Mucosa of descending colon (tissue), 3 donors: ENCODE data around the gene ZKSCAN8. TPM values are rescaled to one million over a fixed set of nuclear protein-coding genes. Genes with fewer than 3 reads are reported as not detected.
"Not testable (repeated sequence)": the region's sequence is repeated elsewhere in the genome, so short reads cannot be mapped to it uniquely, and the experiment has no call there.

Experiments
- ATAC-seq: fragments of 200-7000 bp; cut with Tn5 transposase; one replicate; pipeline ENCODE4 v1.9.1; 2020; ENCODE audit warnings: mild to moderate bottlenecking, moderate library complexity
- DNase-seq, 3 donors: peaks; one replicate each; pipeline ENCODE4 v3.0.0-alpha.2; 2020
- H3K36me3 ChIP-seq: fragments of 200-600 bp; one replicate; pipeline ENCODE4 v1.8.0; 2021; ENCODE audit warnings: low read depth, mild to moderate bottlenecking
- H3K4me1 ChIP-seq: fragments of 200-600 bp; one replicate; pipeline ENCODE4 v1.8.0; 2021; ENCODE audit warnings: low read depth, mild to moderate bottlenecking
- H3K4me3 ChIP-seq: fragments of 200-600 bp; one replicate; pipeline ENCODE4 v1.8.0; 2021; ENCODE audit warnings: mild to moderate bottlenecking
- H3K9me3 ChIP-seq: fragments of 200-600 bp; one replicate; pipeline ENCODE4 v1.8.0; 2021; ENCODE audit warnings: mild to moderate bottlenecking
- intact Hi-C, 2 donors: fragments of 100-400 bp; cut with DNase I in 1 of 2; cut with micrococcal nuclease in 1 of 2; formaldehyde crosslinking; loops; one replicate each; pipeline versions ENCODE4 v1.11.0 to v1.11.1; 2022; cut with DNase I, micrococcal nuclease
- total RNA-seq, 3 donors: library from RNA; stranded (reverse); fragmentation: NEBNext Ultra II Directional in 2 of 3; extraction: Animal tissue kit (Norgen Biotek cat#: 25700) in 2 of 3; gene quantifications; one replicate each; pipeline versions ENCODE4 v1.2.1 to v1.2.4, GENCODE V29; 2021 to 2023
- TF ChIP-seq, protein P1 (sequence below): fragments of 200-600 bp; IDR thresholded peaks from one replicate; pipeline ENCODE4 v1.8.0; 2022; ENCODE audit warnings: antibody characterized with exemption, mild to moderate bottlenecking
- donor health status: DM: no; HTN: no; CAD: no; lungs with moderate emphysema.
- donor health status: DM: no; HTN: no; CAD: no.
- donor health status: DM: no; HTN: yes; CAD: no.

The ZKSCAN8 gene
- total RNA-seq, 3 donors from 2014 or later = 11.6 to 26.7 (median 16.6) TPM

DNA sequence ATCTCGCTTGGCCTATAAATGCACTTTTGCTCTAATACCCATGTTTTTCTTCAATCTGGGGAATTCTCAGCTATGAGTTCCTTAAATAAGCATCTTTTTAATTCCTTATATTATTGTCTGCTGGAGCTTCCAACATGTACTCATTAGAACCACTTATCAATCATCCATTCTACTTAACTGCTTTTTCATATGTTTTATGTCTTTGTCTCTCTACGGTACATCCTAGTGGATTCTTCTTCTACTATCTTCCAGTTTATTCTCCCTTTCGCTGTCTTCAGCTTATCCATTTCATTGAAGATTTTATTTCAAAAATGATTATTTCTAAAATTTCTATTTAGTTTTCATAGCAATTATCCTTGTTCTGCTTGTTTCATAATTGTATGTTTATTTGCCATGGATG lies 29.7 kb upstream of the ZKSCAN8 start:
- no peak for ATAC-seq
- TF ChIP-seq, protein P1, sequence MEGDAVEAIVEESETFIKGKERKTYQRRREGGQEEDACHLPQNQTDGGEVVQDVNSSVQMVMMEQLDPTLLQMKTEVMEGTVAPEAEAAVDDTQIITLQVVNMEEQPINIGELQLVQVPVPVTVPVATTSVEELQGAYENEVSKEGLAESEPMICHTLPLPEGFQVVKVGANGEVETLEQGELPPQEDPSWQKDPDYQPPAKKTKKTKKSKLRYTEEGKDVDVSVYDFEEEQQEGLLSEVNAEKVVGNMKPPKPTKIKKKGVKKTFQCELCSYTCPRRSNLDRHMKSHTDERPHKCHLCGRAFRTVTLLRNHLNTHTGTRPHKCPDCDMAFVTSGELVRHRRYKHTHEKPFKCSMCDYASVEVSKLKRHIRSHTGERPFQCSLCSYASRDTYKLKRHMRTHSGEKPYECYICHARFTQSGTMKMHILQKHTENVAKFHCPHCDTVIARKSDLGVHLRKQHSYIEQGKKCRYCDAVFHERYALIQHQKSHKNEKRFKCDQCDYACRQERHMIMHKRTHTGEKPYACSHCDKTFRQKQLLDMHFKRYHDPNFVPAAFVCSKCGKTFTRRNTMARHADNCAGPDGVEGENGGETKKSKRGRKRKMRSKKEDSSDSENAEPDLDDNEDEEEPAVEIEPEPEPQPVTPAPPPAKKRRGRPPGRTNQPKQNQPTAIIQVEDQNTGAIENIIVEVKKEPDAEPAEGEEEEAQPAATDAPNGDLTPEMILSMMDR = no peak
- no peaks in the 10 kb centered on the region for H3K9me3 ChIP-seq
- no peak for DNase-seq
- H3K36me3 ChIP-seq = no peaks in the 10 kb centered on the region
- intact Hi-C loops = no loop called here
- no peak overlapping the region for H3K4me3 ChIP-seq
- no peaks in the 10 kb centered on the region for H3K4me1 ChIP-seq

- H3K36me3 ChIP-seq = no peaks in the 10 kb centered on the region
- ATAC-seq = no peak
These were observed 25.9 kb upstream of the ZKSCAN8 start for GRCh38 chr6:28115799-28116198.

DNA sequence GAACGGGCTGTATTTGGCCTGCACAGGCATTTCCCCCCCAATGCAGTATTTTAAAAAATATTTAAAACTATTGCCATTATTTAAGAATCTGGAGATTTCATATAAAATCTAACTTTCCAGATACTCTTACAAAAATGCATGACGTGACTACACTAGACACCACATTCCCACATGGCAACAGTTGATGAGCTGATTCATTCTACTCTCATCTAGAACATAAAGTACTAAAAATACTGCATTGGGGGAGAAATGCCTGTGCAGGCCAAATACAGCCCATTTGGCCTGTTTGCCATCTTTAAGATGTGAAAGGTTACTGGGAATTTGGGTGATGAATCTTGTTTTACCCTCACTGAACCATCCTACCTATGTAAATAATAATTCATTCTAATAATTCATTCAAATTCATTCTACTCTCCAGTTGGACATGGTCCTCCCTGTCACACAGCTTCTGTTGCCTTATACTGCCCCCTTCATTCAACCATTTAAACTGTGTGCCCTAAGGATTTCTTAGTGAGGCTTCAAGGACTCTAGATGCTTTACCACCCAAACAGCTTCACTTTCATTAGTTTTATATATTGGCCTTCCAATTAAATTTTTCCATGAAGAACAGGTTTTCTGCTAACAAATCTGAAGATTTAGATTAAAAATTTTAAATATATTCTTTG lies 24.2 kb upstream of the ZKSCAN8 start:
- no peaks in the 10 kb centered on the region for H3K4me1 ChIP-seq
- TF ChIP-seq, protein P1 = no peak
- H3K36me3 ChIP-seq = no peaks in the 10 kb centered on the region
- no peak for DNase-seq
- no peak for ATAC-seq
- intact Hi-C loops = no loop called here
- no peak overlapping the region for H3K4me3 ChIP-seq
- H3K9me3 ChIP-seq = no peaks in the 10 kb centered on the region

More at GRCh38 chr6:28115799-28116198, 25.9 kb upstream of the ZKSCAN8 start:
- TF ChIP-seq, protein P1 = no peak
- intact Hi-C loops = no loop called here
- Histone ChIP-seq H3K4me1 (no peaks in the 10 kb centered on the region), H3K4me3 (no peak overlapping the region), H3K9me3 (no peaks in the 10 kb centered on the region)
- DNase-seq = no peak

DNA sequence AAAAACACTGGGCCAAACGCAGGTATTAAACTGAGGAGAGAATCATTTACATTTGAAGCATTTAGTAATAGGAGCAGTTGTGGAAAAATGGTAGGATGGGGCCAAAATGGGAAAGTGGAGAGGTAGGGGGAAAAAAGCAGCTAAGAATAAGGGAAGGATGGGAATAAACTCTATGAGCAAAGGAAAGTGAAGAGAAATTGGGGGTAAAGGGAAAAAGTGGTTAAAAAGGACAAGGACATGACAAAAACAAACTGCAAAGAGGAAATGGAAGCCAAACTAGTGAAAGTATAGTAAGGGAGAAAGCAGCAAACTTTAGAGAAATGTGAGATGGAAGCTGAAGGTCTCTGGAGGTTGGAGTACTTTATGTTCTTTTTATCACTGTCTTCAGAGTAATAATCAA lies 23.5 kb upstream of the ZKSCAN8 start:
- intact Hi-C loops = no loop called here
- H3K9me3 ChIP-seq = no peaks in the 10 kb centered on the region
- no peaks in the 10 kb centered on the region for H3K4me1 ChIP-seq
- ATAC-seq = no peak
- DNase-seq = no peak
- H3K36me3 ChIP-seq = no peaks in the 10 kb centered on the region
- H3K4me3 ChIP-seq = no peak overlapping the region
- TF ChIP-seq, protein P1 = no peak

DNA sequence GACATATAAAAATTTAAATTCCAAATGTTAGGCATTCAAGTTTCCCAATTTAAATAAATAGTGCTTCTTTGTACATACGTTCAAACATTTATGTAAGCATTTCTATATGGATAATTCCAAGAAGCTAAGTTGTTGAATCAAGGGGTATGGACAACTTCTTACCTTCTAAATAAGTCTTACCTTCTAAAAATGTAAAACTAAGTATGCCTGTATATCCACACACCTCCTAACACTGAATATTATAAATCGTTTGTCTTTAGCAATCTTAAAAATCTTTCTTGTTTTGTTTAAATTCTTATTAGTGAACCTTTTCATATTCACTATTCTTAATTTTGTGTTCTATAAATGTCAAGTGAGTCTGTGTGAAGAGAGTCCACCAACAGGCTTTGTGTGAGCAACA lies 19.8 kb upstream of the ZKSCAN8 start:
- Histone ChIP-seq H3K36me3 (no peaks in the 10 kb centered on the region), H3K4me3 (no peak overlapping the region), H3K4me1 (peaks cover 3% of the 10 kb centered on the region), H3K9me3 (no peaks in the 10 kb centered on the region)
- intact Hi-C loops = no loop called here
- DNase-seq (no peak), ATAC-seq (no peak)
- TF ChIP-seq, protein P1 = no peak

GRCh38 chr6:28122283-28122682 lies 19.4 kb upstream of the ZKSCAN8 start:
- ATAC-seq, H3K9me3 ChIP-seq, intact Hi-C loops, DNase-seq, H3K4me1 ChIP-seq, H3K4me3 ChIP-seq, H3K36me3 ChIP-seq: not testable (repeated sequence)
